SK-N-MC (cell line): Measurements from ENCODE around the gene POLE3.

ENCODE experiments used
- EZH2 ChIP-seq: fragments of 200-600 bp; sonication (generic); IDR thresholded peaks from one replicate; pipeline ENCODE4 v1.6.1; 2017; ENCODE audit warnings: antibody characterized with exemption
- FOXP2 ChIP-seq: optimal IDR thresholded peaks from 2 replicates; pipeline ENCODE3; 2011; ENCODE audit warnings: mild to moderate bottlenecking, moderate library complexity; ENCODE audit not compliant: insufficient read depth; ENCODE audit errors: extremely low read length, control extremely low read depth
- POLR2AphosphoS5 ChIP-seq: IDR thresholded peaks from 2 replicates; pipeline ENCODE4 v1.6.1; 2012; ENCODE audit warnings: mild to moderate bottlenecking, low read depth, low read length, borderline replicate concordance

- TF ChIP-seq EZH2, result no peak
- no peak for TF ChIP-seq POLR2AphosphoS5
- no peak for TF ChIP-seq FOXP2
Observed at GRCh38 chr9:113360242-113360842, 50.1 kb downstream of the POLE3 start.
